ENCODE results near the gene CLIC5.

The CLIC5 gene

DNA sequence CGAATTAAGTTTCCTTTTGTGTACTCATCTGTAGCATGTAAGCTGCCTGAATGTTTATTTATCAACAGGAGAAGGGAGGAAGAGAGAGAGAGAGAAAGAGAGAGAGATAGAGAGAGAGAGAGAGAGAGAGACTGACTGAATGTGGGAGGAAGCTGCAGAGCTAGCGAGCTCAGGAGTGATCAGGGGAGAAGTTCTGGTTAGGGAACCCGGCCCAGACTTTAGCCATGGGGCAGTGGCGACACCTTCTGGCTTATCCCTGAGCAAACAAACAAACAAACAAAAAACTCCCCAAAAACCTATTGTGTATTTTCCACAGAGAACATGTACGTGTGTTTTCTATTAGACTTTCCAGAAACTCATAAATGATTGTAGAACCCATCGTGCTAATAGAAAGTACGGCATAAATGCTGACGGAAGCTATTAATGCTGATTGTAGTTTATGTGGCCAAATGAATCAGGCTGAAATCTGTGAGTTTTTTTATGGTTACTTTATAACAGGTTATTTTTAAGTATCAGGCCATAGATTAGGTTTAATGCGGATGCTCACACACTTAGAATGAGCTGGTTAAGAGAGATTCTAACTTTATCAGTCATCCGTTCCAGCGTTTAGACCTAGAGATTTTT lies 92.8 kb downstream of the CLIC5 start:
- peak; percentile 53 for DNase-seq

DNA sequence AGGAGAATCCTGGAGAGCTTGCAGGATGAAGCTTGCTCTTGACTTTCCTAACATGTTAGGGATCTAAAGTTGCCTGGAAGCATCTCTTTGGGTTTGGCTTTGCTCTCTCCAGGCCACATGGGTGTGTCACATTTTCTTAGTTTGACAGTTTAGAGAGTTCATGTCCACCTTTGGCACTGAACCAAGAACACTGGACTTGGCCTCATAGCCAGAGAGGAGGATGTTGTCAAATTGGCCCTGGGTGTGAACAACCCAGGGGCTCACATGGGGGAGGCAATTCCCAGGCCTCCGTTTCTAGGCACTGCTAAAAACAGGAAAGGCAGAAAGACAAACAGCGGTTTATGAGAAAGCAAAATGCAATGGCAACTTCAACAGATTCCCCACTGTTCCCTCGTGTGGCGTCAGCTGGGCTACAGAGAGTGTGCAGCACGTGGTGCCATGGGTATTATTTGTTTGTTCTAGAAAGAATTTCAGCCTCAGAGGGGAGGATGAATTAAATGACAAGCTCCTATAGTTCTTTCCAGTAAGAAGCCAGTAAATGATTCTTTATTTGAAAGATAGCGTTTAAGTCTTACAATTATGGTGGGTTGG lies 93.9 kb downstream of the CLIC5 start:
- DNase-seq = no peak

DNA sequence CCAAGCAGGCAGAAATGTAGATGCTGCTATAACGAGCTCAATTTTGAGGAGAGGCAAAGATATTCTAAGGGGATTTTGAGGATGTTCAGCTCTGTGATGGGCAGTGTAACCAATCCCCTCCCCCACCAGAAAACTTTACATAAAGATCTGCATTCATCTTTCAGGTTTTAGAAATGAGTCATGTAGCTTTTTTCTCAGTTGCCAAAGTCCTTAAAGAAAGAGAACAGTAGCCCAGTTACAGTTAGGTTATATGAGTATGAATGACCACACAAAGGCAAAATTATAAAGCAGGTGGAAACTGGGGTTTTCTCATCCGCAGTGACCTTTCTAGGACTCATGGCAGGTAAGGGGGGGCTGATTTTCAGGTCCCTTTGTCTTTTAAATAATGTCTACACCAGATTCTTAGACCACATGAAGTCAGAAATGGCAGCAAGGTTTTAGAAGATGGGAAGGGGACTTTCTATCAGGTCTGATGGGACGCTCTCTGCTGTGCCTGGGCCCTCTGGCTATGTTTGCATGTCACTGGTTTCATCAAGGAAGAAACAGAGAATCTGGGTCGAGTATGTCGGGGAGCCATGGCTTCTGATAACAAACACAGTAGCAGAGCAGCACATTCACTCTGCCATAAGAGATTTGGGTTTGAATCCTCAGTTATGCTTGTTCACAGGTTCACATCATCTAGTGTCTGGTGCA lies 94.7 kb downstream of the CLIC5 start:
- DNase-seq = no peak

- no peak for DNase-seq
Observed at GRCh38 chr6:45917439-45917838, 98.2 kb downstream of the CLIC5 start.

- no peak for DNase-seq
Observed at GRCh38 chr6:45916692-45917091, 99.0 kb downstream of the CLIC5 start.

- DNase-seq = no peak
Observed at GRCh38 chr6:45915780-45916468, 99.7 kb downstream of the CLIC5 start.

GRCh38 chr6:45911691-45912090 lies 104.0 kb downstream of the CLIC5 start:
- no peak for DNase-seq

GRCh38 chr6:45903959-45904358 lies 111.7 kb downstream of the CLIC5 start:
- DNase-seq = no peak

DNA sequence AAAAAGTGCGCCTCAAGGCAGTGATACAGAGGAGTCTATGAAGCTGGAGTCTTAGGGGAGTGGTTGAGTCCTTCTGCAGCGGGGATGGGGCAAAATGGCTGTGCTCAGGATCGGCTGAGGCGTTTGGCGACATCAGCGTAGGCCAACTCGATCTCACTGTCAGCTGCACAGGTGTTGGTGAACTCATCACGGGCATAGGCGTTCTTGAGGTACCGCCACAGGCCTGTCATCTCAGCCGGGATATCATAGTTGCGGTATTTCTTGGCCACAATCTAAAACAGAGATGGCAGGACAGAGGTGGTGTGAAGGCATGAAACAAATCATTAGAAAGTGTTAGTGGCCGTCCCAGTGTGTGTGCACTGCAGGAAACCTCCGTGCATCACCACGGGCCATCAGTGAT lies 112.7 kb downstream of the CLIC5 start:
- no peak for DNase-seq

GRCh38 chr6:45901767-45902650 lies 113.7 kb downstream of the CLIC5 start:
- no peak for DNase-seq

DNA sequence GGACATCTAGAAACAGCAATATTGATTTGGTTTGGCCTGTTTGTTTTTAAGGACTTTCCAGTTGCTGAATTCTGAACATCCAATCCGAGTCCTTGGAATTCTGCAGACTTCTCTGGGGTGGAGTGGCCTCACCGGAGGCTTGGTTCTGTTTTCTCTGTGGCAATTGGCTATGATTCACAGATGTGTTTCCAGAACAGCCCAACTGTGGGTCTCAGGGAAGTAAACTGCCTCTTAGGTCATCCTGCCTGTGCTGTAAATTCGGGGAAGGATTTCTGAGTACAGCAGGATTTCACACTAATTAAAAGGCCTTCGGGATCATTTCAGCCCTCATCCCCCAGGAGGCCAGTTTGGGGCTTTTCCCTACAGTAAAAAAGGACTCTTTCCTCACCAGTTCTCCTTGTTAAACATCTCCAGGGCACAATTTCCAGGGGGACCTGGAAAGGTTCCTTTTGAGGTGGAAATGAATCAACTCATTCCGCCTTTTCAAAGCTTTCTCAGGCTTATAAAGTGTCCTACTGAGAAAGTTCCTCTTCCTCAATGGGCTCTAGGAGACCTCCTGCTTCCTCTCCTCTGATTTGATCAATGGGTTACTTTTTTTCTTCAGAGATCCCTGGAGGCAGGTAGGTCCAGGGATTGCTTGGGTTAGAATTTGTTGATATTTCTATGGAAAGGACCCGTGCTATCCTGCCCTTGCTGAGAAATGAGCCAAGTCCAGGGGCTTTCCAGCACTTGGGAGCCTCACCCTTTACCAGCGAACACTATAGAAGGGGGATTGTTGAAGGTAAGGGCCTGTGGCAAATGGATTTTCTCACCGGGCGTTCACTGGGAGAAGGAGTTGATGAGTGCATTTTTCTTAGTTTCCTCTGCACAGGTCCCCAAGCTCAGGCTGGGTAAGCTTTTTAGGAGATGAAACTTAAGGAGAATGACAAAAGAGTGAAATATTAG lies 114.6 kb downstream of the CLIC5 start:
- no peak for DNase-seq

- no peak for DNase-seq
Observed at GRCh38 chr6:45899683-45899946, 116.0 kb downstream of the CLIC5 start.

- DNase-seq = no peak
Observed at GRCh38 chr6:45898941-45899682, 116.5 kb downstream of the CLIC5 start.

DNA sequence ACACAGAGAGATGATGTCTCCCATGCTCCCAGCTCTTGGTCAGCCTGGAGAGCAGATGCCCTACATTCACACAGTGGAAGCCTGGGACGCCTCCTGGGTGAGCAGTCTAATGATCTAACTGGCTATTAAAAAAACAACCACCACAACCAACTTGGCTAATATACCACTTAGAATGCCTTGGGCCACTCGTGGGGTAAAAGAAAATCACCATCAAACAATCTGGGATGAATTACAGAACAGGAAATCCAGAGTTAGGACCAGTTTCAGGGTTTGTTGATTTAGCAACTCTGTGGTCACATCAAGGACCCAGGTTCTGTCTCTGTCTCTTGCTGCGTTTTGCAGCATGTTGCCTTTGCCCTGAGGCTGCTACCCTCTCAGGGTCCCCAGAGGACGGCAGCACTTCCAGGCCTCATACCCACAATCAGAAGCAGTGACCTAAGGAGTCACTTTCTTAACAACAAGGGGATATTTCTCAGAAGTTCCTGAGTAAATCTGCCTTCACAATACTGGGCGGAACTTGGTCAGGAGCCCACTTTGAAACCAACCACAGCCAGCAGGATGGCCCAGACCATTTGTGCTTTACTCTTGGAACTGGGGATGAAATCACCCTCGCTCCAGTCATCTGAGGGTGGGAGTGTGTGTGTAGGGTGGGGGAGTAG lies 118.7 kb downstream of the CLIC5 start:
- no peak for DNase-seq

DNA sequence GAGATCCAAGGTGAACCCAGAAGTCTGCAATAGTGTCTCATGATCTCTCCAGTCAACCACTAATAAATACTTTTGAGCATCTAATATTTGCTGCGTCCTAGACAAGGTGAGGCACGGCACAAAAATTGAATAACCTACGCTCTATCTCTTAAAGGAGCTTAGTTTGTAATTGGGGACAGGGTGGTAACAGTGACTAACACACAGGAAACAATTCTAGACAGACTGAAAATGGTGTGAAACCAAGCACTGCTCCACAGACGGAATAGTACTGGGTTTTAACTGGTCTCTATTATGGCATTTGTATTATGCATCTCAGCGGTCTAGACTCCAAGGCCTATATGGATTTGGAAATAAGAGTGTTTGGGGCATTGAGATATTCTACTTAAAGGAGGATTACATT lies 120.1 kb downstream of the CLIC5 start:
- DNase-seq = peak; percentile 11

DNA sequence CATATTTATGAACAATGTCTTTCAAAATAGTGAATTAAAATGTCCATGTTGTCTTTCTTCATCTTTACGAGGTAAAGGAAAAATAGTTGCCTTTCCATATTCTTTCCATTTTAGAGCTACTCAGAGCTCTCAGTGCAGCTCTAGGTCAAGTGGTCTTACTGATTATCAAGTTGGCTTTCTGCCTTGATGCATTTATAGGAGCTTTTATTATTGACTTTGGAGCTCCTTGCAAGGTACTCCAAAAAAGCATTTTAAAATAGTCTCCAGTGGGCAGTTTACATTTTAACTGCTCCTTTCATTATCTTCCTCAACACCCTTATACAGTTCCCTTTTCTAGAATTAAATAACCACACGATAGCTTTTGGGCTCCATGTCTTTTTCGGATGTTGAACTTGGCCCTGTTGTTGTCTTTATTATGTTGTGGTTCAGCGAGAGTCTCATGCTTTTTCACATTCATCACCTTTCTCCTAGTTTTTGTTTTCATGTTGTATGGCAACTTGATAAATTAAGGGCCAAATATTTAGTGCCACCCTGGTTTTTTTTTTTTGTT lies 122.9 kb downstream of the CLIC5 start:
- DNase-seq = no peak

DNA sequence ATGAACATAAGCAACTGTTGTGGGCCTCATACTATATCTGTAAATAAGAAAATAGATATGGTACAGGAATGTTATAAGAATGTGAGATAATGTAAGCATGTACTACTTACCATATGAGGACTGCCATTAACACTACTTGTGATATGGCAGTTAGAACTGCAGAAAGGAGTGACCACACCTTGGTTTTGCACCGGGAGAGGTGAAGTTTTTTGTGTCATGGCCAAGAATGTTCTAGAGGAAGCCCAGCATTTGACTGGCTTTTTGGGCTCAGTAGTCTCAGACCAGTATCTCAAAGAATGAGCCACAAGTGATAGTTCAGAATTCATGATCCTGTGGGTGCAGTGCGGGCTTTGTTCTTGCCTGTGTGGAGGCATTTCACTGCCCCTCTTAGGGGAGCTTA lies 123.5 kb downstream of the CLIC5 start:
- DNase-seq = no peak

DNA sequence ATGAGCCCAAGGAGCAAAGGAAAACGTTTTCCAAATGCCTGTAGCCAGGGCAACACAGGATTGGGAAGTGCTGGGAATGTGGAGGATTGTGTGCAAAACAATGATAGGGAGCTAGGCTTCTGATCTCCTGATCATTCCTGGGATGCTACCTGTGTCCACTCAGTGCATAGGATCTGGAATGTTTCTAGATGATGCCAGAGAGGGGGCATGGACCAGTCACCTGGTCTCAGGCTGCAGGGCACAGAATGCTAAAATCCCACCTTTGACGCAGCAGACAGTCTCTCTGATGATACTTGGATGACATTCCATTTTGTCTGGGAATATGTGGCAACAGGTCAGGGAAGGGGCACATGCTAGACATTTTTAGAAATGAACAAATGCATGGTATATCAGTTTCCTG lies 128.9 kb downstream of the CLIC5 start:
- DNase-seq = no peak

- no peak for DNase-seq
Observed at GRCh38 chr6:45884336-45884735, 131.3 kb downstream of the CLIC5 start.

DNA sequence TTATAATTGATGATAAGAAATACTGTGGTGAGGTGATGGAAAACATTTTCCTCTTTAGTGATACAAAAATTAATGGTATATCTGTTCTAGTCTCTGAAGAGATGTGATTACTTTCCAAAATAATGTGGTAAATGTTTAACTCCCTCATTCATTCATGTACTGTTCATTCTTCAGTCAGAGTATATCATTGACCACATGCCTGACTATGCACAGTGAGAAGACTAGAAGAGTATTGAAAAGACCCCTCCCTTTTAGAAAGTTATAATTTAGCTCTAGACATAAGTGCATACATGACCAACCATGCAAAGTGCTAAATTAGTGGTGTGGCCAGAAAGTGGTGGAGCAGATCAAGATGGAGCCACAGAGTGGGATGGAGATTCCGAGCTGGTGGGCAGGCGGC lies 133.0 kb downstream of the CLIC5 start:
- no peak for DNase-seq
